ENCODE data around the gene C17orf75.

Gene C17orf75

DNA sequence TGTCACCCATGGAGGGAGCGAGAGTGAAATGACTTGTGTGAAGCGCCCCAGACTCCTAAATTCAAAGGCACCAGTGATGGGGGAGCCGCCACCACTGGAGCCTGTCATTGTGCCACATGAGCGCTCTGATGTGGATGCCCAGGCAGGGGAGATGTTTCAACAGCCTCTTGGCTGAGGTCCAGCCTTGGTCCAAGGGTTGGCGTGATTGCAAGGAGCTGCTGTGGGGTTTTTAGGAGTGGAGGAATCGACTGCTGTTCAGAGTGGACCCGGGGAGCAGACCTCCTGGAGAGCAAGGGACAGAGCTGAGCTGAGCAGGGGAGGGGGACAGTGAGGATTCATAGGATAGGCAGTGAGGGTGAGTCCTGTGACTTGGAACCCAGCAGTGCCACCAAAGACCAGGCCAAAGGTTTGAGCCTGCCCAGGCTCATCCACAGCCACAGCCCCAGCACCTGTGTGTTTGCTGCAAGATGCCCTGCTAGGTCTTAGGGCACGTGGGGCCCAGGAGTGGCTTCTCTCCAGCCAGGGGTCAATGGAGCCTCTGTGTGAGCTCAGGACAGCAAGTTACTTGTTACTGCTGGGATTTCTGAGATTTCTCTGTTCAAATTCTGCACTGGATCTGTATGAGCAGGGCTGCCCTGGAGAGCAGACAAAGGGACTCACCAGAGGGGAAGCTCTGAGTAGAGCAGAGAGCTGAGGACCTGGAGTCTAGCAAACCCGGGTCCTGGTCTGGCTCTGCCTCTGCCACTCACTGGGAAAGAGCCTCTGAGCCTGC is 56.0 kb downstream of the C17orf75 start:
- Histone ChIP-seq H3K27me3 (no peaks in the 10 kb centered on the region), H3K4me3 (ENCODE audit: low read depth, low read length) (no peak overlapping the region), H3K9me3 (no peaks in the 10 kb centered on the region), H3K36me3 (no peaks in the 10 kb centered on the region), H3K4me1 (peaks cover 6% of the 10 kb centered on the region)
- no peak for DNase-seq
- TF ChIP-seq CTCF (IDR thresholded peaks at IDR 0.05; ENCODE audit: low read depth, low read length), result no peak

DNA sequence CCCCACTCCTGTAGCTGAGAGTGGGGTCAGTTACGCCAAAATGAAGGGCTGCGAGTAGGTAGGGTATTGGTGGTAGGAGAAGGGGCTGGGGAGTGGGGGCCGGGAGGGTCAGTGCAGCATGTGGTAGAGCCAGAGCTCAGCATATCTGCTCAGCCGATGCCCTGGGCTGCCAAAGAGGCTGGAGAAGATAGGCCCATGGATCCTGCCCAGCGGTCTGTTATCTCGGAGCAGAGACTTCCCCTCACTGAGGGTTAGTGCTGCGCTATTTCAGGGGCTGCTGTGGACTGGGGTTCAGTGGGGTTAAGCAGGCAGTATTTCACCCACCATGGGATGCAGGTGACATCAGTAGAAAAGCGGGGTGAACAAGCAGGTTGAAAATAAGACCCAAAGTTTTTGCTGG is 56.7 kb downstream of the C17orf75 start:
- DNase-seq, result no peak
- H3K9me3 ChIP-seq, result no peaks in the 10 kb centered on the region
- no peaks in the 10 kb centered on the region for H3K36me3 ChIP-seq
- H3K4me1 ChIP-seq, result peaks cover 12% of the 10 kb centered on the region
- no peak for TF ChIP-seq CTCF (IDR thresholded peaks at IDR 0.05; ENCODE audit: low read depth, low read length)
- H3K4me3 ChIP-seq (ENCODE audit: low read depth, low read length), result no peak overlapping the region
- no peaks in the 10 kb centered on the region for H3K27me3 ChIP-seq

DNA sequence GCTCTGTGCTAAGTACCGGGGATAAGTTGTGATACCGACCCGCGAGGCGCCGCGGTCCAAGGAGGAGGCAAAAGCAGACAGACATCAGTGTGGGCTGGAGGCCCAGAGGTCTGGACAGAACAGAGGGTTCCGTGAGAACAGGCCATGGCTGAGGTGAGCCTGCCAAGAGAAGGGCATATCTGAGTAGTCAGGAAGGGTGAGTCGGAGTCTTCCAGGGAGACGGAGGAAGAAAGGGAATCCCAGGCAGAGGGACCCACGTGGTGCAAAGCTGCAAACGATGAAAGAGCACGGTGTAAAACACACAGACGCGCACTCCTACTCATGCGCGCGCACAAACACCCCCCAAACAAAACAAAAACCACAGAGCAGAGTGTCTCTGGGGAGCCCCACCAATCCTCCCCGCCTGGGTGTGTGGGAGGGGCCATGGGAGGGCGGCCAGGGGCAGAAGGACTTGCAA is 58.2 kb downstream of the C17orf75 start:
- H3K27me3 ChIP-seq, result no peaks in the 10 kb centered on the region
- no peaks in the 10 kb centered on the region for H3K36me3 ChIP-seq
- H3K9me3 ChIP-seq, result no peaks in the 10 kb centered on the region
- H3K4me1 ChIP-seq, result peaks cover 14% of the 10 kb centered on the region
- no peak for DNase-seq
- TF ChIP-seq CTCF (IDR thresholded peaks at IDR 0.05; ENCODE audit: low read depth, low read length), result no peak
- no peak overlapping the region for H3K4me3 ChIP-seq (ENCODE audit: low read depth, low read length)

DNA sequence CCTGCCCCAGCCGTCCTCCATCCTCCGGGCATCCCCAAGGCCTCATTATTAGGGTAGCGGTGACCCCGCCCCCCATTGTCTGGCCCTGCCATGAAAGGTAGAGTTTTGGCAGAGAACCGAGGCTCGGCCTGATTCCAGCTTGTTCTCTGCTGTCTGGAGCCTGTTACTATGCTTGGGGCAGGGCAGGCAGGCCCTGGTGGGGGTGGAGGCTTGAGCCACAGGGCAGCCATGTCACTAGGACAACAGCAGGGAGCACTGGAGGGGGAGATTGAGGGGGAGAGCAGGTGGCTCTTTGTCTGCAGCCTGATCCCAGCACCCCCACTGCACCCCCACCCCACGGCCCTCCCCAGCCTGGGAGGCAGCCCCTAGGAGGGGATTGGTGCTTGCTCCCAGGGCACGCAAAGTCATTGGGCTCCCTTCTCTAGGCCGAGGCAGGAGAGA is 60.9 kb downstream of the C17orf75 start:
- no peak for TF ChIP-seq CTCF (IDR thresholded peaks at IDR 0.05; ENCODE audit: low read depth, low read length)
- Histone ChIP-seq H3K9me3 (no peaks in the 10 kb centered on the region), H3K4me3 (ENCODE audit: low read depth, low read length) (no peak overlapping the region), H3K36me3 (no peaks in the 10 kb centered on the region), H3K4me1 (peaks cover 18% of the 10 kb centered on the region), H3K27me3 (no peaks in the 10 kb centered on the region)
- DNase-seq, result peak; percentile 79

DNA sequence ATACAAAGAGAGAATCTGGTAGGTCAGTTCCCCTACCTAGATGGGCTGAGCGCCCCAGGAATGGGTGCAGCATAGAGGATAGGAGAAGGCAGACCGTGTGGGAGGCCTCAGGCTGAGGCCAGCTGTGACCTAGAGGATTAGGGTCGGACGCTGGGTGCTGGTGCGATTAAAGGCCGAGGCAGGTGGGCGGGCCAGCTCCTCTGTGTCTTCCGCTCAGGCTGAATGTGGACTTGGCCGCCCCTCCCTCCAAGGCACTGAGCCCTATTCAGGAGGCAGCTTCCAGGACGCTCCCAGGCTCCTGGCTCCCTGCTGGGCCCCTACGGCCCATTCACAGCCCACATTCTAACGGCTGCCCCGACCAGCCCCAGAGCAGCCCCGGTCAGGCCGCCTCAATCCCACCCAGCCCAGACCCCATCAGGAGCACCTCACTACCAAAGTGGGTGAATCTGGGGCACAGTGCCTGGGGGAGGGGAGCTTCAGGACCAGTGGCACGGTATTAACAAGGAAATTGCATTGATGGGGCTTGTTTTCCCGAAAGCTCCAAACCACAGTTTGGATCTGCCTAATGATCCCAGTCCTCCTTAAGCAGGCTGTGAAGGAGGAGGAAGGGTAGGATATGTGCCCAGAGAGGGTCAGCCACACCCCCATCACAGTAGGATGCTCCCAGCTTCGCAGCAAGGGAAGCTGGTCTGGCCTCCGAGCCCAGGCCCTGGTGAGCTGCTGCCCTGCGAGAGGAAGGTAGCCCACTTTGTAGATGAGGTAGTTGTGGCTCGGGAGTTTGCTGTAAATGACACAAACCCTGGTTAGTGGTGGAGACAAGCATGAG is 61.9 kb downstream of the C17orf75 start:
- Histone ChIP-seq H3K27me3 (no peaks in the 10 kb centered on the region), H3K9me3 (no peaks in the 10 kb centered on the region), H3K4me3 (ENCODE audit: low read depth, low read length) (no peak overlapping the region), H3K4me1 (peaks cover 24% of the 10 kb centered on the region), H3K36me3 (no peaks in the 10 kb centered on the region)
- TF ChIP-seq CTCF (IDR thresholded peaks at IDR 0.05; ENCODE audit: low read depth, low read length), result no peak
- no peak for DNase-seq

DNA sequence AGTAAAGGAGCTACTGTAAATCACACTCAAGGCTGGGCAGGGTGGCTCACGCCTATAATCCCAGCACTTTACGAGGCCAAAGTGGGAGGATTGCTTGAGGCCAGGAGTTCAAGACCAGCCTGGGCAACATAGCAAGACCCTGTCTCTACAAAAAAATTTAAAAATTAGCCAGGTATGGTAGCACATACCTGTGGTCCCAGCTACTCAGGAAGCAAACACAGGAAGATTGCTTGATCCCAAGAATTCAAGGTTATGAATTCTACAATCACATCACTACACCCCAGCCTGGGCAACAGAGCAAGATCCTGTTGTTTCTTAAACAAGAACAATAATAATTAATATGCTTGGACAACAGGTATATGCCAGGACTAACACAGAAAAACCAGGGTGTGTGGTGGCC is 63.2 kb downstream of the C17orf75 start:
- no peak for DNase-seq
- H3K9me3 ChIP-seq, result no peaks in the 10 kb centered on the region
- no peak overlapping the region for H3K4me3 ChIP-seq (ENCODE audit: low read depth, low read length)
- peaks cover 23% of the 10 kb centered on the region for H3K4me1 ChIP-seq
- H3K36me3 ChIP-seq, result no peaks in the 10 kb centered on the region
- no peak for TF ChIP-seq CTCF (IDR thresholded peaks at IDR 0.05; ENCODE audit: low read depth, low read length)
- H3K27me3 ChIP-seq, result no peaks in the 10 kb centered on the region

Data from BE2C (cell line).